ENCODE measurements around the gene ATF4.

Gene ATF4

DNA sequence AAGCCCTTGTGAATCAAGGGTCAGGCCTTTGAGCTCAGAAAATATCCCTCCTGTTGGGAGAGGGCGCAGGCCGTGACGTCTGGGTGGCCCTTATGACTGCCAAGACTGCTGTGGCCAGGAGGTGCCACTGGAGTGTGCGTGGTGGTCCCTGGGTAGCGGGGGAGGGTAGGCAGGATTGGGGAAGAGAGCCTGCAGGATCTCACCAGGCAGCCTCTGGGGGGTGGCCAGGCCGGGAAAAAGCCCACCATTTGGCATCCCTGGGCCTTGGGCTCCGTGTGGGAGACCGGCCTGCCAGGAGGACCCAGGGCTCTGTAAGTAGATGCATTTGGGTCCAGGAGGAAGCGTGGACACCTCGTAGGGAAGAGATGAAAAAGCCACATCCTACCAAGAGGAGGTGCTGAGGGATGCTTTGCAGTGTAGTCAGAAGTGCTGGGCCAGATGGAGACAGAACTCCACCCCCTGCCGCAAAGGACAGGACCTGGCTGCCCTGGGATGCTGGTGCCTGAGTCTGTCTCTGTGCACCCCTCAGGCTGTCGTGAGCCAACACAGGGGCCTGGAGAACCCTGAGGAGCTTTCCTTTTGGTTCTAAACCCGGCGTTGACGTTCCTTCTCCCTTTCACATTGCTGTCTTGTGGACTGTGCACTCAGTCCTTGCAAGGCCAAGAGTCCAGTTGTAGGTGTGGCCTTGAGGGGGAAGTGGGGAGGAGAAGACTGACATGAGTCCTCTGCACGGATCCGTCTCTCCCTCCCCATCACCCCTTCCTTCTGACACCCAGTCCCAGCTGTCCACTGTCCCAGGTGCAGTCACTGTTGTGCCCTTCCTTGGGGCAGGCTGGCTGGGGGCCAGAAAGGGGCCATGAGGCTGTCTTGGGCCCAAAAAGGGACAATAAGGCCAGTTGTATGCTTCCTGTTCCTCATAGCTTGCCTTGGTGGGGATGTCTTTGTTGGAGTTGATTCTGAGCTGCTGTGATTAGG is 31.0 kb upstream of the ATF4 start:
- TF ChIP-seq, protein P1, sequence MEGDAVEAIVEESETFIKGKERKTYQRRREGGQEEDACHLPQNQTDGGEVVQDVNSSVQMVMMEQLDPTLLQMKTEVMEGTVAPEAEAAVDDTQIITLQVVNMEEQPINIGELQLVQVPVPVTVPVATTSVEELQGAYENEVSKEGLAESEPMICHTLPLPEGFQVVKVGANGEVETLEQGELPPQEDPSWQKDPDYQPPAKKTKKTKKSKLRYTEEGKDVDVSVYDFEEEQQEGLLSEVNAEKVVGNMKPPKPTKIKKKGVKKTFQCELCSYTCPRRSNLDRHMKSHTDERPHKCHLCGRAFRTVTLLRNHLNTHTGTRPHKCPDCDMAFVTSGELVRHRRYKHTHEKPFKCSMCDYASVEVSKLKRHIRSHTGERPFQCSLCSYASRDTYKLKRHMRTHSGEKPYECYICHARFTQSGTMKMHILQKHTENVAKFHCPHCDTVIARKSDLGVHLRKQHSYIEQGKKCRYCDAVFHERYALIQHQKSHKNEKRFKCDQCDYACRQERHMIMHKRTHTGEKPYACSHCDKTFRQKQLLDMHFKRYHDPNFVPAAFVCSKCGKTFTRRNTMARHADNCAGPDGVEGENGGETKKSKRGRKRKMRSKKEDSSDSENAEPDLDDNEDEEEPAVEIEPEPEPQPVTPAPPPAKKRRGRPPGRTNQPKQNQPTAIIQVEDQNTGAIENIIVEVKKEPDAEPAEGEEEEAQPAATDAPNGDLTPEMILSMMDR (IDR thresholded peaks at IDR 0.05; ENCODE audit: low read length): no peak
- TF ChIP-seq EZH2phosphoT487 (IDR thresholded peaks at IDR 0.05; ENCODE audit: low read length): no peak
- no peak for TF ChIP-seq EZH2 (optimal IDR thresholded peaks at IDR 0.05; ENCODE audit: low read depth, low read length)
- no peak overlapping the region for H3K9ac ChIP-seq (ENCODE audit: low read length)
- H3K79me2 ChIP-seq (ENCODE audit: low read length): peaks cover 38% of the 10 kb centered on the region
- H3K36me3 ChIP-seq (replicated peaks; ENCODE audit: insufficient read depth, low read length): no peaks in the 10 kb centered on the region
- H2AFZ ChIP-seq (ENCODE audit: low read length): no peak overlapping the region
- no peak overlapping the region for H3K4me3 ChIP-seq (ENCODE audit: low read length)
- H3K9me2 ChIP-seq (replicated peaks; ENCODE audit: insufficient read depth, low read length): no peaks in the 10 kb centered on the region
- no peak overlapping the region for H3K4me2 ChIP-seq (ENCODE audit: low read depth, low read length)
- H3K4me1 ChIP-seq (ENCODE audit: low read length): no peaks in the 10 kb centered on the region
- no peak for DNase-seq
- no peaks in the 10 kb centered on the region for H3K9me3 ChIP-seq (replicated peaks; ENCODE audit: insufficient read depth, low read length)
- no peaks in the 10 kb centered on the region; the same call in 1 of the 2 replicates for H4K20me1 ChIP-seq (ENCODE audit: insufficient read depth, low read length)
- H3F3A ChIP-seq (ENCODE audit: insufficient read depth, low read length): 0 out of 2 replicates have a peak, but pooled peaks cover 8% of the 10 kb centered on the region
- H3K27me3 ChIP-seq (replicated peaks; ENCODE audit: insufficient read depth, low read length): no peaks in the 10 kb centered on the region
- no peak overlapping the region for H3K27ac ChIP-seq (ENCODE audit: low read length)

DNA sequence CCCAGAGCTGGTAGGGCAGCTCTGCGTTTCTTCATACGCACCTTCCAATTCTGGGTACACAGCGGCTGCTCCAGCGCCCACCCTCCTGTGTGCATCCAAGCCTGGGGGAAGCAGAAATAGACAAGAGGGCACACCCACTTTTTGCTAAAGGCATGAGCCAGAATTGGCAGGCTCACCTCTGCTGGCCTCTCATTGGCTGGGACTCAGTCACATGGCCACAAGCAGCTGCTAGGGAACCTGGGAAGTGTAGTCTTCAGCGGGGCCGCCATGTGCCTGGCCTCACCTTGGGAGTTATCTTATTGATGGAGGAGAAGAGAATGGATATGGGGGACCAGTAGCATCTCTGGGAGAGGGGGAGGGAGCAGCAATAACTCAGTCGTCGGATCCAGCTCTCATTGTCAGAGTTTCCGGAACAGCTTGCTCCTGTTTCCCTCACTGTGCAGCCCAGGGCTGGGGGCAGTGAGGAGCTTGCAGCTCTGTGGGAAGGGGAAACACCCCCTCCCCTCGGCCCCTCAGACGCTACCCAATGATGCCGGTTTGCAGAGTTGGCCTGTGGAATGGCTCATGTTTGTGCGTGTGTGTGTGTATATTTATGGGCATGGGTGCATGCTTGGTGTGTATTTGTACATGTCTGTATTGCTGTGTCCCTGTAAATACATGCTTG is 30.1 kb upstream of the ATF4 start:
- no peak overlapping the region for H2AFZ ChIP-seq (ENCODE audit: low read length)

DNA sequence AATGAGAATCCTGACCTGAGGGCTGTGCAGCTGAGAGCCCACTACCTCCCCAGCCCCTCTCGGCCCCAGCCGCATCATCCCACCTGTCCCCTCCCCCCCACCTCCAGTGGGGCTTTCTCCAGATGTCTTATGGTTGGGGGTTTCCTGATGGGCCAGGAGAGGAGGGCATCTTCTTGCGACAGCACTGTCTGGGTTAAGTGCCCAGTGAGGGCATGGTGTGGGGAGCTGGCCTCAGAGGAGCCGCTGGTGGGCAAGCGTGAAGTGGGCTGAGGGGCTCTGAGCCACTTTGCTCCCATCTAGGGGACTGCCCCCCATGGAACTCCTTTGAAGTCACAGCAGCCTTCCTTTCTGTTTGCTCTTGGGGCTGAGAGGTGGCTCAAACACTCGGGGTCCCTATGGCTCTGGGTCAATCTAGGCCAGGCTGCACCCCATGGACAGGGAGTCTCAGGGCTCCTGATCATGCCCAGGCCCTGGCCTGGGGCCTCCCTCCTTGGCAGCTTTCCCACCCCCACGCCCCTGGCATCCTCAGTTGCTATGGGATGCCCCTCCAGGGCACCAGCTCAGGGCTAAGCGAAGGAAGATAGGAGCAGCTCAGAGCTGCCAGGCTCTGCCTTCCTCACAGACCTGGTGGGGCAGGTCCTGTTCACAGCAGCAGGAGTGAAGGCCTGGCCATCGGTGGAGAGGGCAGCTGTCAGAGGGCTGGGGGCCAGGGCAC is 29.2 kb upstream of the ATF4 start:
- Histone ChIP-seq H3K79me2 (ENCODE audit: low read length) (peaks cover 34% of the 10 kb centered on the region), H3K4me1 (ENCODE audit: low read length) (0 out of 2 replicates have a peak, but pooled peaks cover 1% of the 10 kb centered on the region), H2AFZ (ENCODE audit: low read length) (no peak overlapping the region), H4K20me1 (ENCODE audit: insufficient read depth, low read length) (no peaks in the 10 kb centered on the region; the same call in 1 of the 2 replicates), H3K9me3 (replicated peaks; ENCODE audit: insufficient read depth, low read length) (no peaks in the 10 kb centered on the region), H3K9me2 (replicated peaks; ENCODE audit: insufficient read depth, low read length) (no peaks in the 10 kb centered on the region), H3F3A (ENCODE audit: insufficient read depth, low read length) (0 out of 2 replicates have a peak, but pooled peaks cover 8% of the 10 kb centered on the region), H3K4me2 (ENCODE audit: low read depth, low read length) (no peak overlapping the region), H3K27me3 (replicated peaks; ENCODE audit: insufficient read depth, low read length) (no peaks in the 10 kb centered on the region), H3K4me3 (ENCODE audit: low read length) (no peak overlapping the region), H3K9ac (ENCODE audit: low read length) (no peak overlapping the region), H3K27ac (ENCODE audit: low read length) (no peak overlapping the region), H3K36me3 (replicated peaks; ENCODE audit: insufficient read depth, low read length) (no peaks in the 10 kb centered on the region)
- DNase-seq: no peak
- TF ChIP-seq EZH2 (optimal IDR thresholded peaks at IDR 0.05; ENCODE audit: low read depth, low read length): no peak

More for the DNA sequence above, 30.1 kb upstream of the ATF4 start:
- no peak overlapping the region for H3K27ac ChIP-seq (ENCODE audit: low read length)
- H3K4me3 ChIP-seq (ENCODE audit: low read length): no peak overlapping the region
- no peaks in the 10 kb centered on the region for H3K36me3 ChIP-seq (replicated peaks; ENCODE audit: insufficient read depth, low read length)
- no peak overlapping the region for H3K9ac ChIP-seq (ENCODE audit: low read length)
- peak; percentile 47 for DNase-seq
- peaks cover 34% of the 10 kb centered on the region for H3K79me2 ChIP-seq (ENCODE audit: low read length)
- H3K27me3 ChIP-seq (replicated peaks; ENCODE audit: insufficient read depth, low read length): no peaks in the 10 kb centered on the region
- no peaks in the 10 kb centered on the region for H3K9me3 ChIP-seq (replicated peaks; ENCODE audit: insufficient read depth, low read length)
- H3K9me2 ChIP-seq (replicated peaks; ENCODE audit: insufficient read depth, low read length): no peaks in the 10 kb centered on the region
- no peak for TF ChIP-seq EZH2 (optimal IDR thresholded peaks at IDR 0.05; ENCODE audit: low read depth, low read length)
- TF ChIP-seq, protein P1 (IDR thresholded peaks at IDR 0.05; ENCODE audit: low read length): no peak
- no peak for TF ChIP-seq EZH2phosphoT487 (IDR thresholded peaks at IDR 0.05; ENCODE audit: low read length)
- H3K4me1 ChIP-seq (ENCODE audit: low read length): no peaks in the 10 kb centered on the region
- H4K20me1 ChIP-seq (ENCODE audit: insufficient read depth, low read length): no peaks in the 10 kb centered on the region; the same call in 1 of the 2 replicates
- H3K4me2 ChIP-seq (ENCODE audit: low read depth, low read length): no peak overlapping the region
- H3F3A ChIP-seq (ENCODE audit: insufficient read depth, low read length): 0 out of 2 replicates have a peak, but pooled peaks cover 8% of the 10 kb centered on the region

All from MM.1S (cell line).